DND-41 (cell line): Measurements from ENCODE around the gene IL20.

Source experiments
- EZH2 ChIP-seq: IDR thresholded peaks from 3 replicates; pipeline ENCODE4 v1.6.1; 2012; ENCODE audit warnings: borderline replicate concordance, low read depth, mild to moderate bottlenecking, moderate library complexity, low read length, inconsistent platforms; ENCODE audit not compliant: severe bottlenecking
- TF ChIP-seq, protein P1 (sequence below): IDR thresholded peaks from 2 replicates; pipeline ENCODE4 v1.5.1; 2012; ENCODE audit warnings: borderline replicate concordance, low read length, moderate library complexity, mild to moderate bottlenecking; ENCODE audit not compliant: poor library complexity, severe bottlenecking; ENCODE audit errors: extremely low read depth

DNA sequence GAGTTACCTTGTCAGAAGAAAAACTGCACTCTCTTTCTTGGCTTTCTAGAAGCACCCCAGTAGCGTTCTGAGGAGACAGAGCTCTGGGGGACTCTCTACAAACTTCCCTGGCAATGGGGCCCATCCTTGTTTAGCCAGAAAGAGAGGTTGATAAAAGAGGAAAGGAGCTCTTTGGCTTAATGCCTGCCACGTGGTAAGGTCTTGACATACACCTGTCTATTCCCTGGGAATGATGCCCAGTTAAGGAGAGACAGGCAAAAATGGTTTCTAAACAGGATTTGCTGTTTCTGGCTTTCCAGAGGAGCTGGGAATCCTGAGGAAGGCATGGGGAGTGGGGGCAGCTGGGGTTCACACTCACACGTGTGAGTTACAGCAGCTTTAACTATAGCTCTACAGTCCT is 30.2 kb upstream of the IL20 start:
- TF ChIP-seq EZH2 = no peak
- TF ChIP-seq, protein P1, sequence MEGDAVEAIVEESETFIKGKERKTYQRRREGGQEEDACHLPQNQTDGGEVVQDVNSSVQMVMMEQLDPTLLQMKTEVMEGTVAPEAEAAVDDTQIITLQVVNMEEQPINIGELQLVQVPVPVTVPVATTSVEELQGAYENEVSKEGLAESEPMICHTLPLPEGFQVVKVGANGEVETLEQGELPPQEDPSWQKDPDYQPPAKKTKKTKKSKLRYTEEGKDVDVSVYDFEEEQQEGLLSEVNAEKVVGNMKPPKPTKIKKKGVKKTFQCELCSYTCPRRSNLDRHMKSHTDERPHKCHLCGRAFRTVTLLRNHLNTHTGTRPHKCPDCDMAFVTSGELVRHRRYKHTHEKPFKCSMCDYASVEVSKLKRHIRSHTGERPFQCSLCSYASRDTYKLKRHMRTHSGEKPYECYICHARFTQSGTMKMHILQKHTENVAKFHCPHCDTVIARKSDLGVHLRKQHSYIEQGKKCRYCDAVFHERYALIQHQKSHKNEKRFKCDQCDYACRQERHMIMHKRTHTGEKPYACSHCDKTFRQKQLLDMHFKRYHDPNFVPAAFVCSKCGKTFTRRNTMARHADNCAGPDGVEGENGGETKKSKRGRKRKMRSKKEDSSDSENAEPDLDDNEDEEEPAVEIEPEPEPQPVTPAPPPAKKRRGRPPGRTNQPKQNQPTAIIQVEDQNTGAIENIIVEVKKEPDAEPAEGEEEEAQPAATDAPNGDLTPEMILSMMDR = no peak
